Fibroblast of peridontal ligament (primary cell): ENCODE data around the gene PPP2R5D.
"Not testable (repeated sequence)": the region's sequence is repeated elsewhere in the genome, so short reads cannot be mapped to it uniquely, and the experiment has no call there.

Experiments
- DNase-seq: peaks from one replicate; pipeline ENCODE4 v3.0.0-alpha.2; 2010; ENCODE audit errors: extremely low read depth

The PPP2R5D gene

GRCh38 chr6:43029120-43029519, 44.8 kb downstream of the PPP2R5D start:
- DNase-seq, result no peak

GRCh38 chr6:43032326-43032725, 48.0 kb downstream of the PPP2R5D start:
- no peak for DNase-seq

- no peak for DNase-seq
Measured at GRCh38 chr6:43033496-43034189, 49.3 kb downstream of the PPP2R5D start.

- no peak for DNase-seq
Measured at GRCh38 chr6:43034190-43034525, 49.8 kb downstream of the PPP2R5D start.

- DNase-seq, result no peak
Measured at GRCh38 chr6:43035495-43036194, 51.3 kb downstream of the PPP2R5D start.

GRCh38 chr6:43036712-43037111, 52.3 kb downstream of the PPP2R5D start:
- no peak for DNase-seq

GRCh38 chr6:43037197-43037596, 52.8 kb downstream of the PPP2R5D start:
- peak; percentile 23 for DNase-seq

- no peak for DNase-seq
Measured at GRCh38 chr6:43037706-43038105, 53.3 kb downstream of the PPP2R5D start.

- DNase-seq, result no peak
Measured at GRCh38 chr6:43038727-43039126, 54.4 kb downstream of the PPP2R5D start.

GRCh38 chr6:43040542-43041257, 56.3 kb downstream of the PPP2R5D start:
- no peak for DNase-seq

- DNase-seq, result not testable (repeated sequence)
Measured at GRCh38 chr6:43041475-43041874, 57.1 kb downstream of the PPP2R5D start.

- no peak for DNase-seq
Measured at GRCh38 chr6:43043310-43043709, 58.9 kb downstream of the PPP2R5D start.

- no peak for DNase-seq
Measured at GRCh38 chr6:43045371-43045930, 61.1 kb downstream of the PPP2R5D start.

- DNase-seq, result no peak
Measured at GRCh38 chr6:43047998-43048397, 63.6 kb downstream of the PPP2R5D start.

GRCh38 chr6:43050981-43051380, 66.6 kb downstream of the PPP2R5D start:
- DNase-seq, result no peak

- no peak for DNase-seq
Measured at GRCh38 chr6:43052225-43052841, 68.0 kb downstream of the PPP2R5D start.

GRCh38 chr6:43052842-43053544, 68.6 kb downstream of the PPP2R5D start:
- peak; percentile 34 for DNase-seq

GRCh38 chr6:43053545-43054205, 69.3 kb downstream of the PPP2R5D start, which contains the start of gene CUL7:
Gene CUL7, minus strand, starts transcription at chr6:43053851. Its CDS starts 1,063 bp downstream, at chr6:43052788.
- peak; percentile 94 for DNase-seq

GRCh38 chr6:43054206-43054943, 70.0 kb downstream of the PPP2R5D start:
- peak; percentile 33 for DNase-seq

GRCh38 chr6:43055966-43056365, 71.6 kb downstream of the PPP2R5D start:
- no peak for DNase-seq
